ENCODE results near the gene ZNF555.
A peak's percentile ranks its signal among the peaks of the same experiment; 100 is the strongest.

ZNF555 gene

DNA sequence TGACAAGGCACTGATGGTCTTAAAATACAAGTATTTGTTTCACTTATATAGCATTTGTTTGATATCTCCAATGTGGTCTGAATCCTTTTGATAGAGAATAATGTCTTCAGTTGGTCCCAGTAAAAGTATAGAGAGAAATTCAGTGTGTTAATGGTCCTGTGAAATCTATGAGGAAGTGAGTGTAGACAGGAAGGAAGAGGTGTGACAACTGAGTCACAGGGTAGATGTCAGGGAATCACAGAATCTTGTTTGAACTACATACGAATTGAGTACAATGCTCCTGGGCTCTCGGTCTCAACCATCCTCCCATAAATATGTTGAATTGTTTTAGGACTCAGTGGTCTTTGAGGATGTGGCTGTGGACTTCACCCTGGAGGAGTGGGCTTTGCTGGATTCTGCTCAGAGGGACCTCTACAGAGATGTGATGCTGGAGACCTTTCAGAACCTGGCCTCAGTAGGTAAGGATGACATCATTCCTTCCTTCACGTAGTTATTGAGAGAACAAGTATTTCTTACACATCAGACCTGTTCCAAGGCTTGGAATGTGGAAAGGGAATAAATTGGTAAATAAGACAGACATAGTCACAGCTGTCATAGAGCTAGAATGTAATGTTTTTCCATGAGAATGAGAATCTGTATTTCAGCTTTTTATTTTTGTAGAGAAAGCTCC is 9.1 kb downstream of the ZNF555 start:
- Histone ChIP-seq H3K36me3 (ENCODE audit: control insufficient read depth, insufficient read depth, low read length) (peaks cover 3% of the 10 kb centered on the region), H3K79me1 (ENCODE audit: low read length) (no peaks in the 10 kb centered on the region), H2BK5ac (ENCODE audit: low read length) (no peak overlapping the region), H3K4me2 (ENCODE audit: low read length) (no peak overlapping the region), H3K23ac (ENCODE audit: low read length) (no peak overlapping the region), H2BK120ac (ENCODE audit: low read depth, low read length) (no peak overlapping the region), H4K8ac (ENCODE audit: low read depth, low read length) (no peak overlapping the region), H2AK5ac (ENCODE audit: low read length) (no peak overlapping the region), H4K5ac (ENCODE audit: low read length) (no peak overlapping the region), H3K4ac (ENCODE audit: low read depth, low read length) (no peak overlapping the region), H3K79me2 (ENCODE audit: control insufficient read depth, insufficient read depth, low read length) (no peaks in the 10 kb centered on the region), H3K4me1 (ENCODE audit: control insufficient read depth, low read depth, low read length) (no peaks in the 10 kb centered on the region), H3K9ac (ENCODE audit: low read length) (no peak overlapping the region), H3K27ac (ENCODE audit: low read depth, low read length) (no peak overlapping the region), H2BK15ac (replicated peaks; ENCODE audit: low read depth) (no peak overlapping the region), H3K27me3 (ENCODE audit: insufficient read depth, low read length, poor library complexity) (no peaks in the 10 kb centered on the region), H3K4me3 (ENCODE audit: low read length) (no peak overlapping the region), H3K18ac (ENCODE audit: low read length) (no peak overlapping the region), H3K56ac (ENCODE audit: low read length) (no peak overlapping the region)
- DNase-seq = no peak
- no CpG with 5 or more reads among the region's 3 CpGs for WGBS (ENCODE audit: extremely low coverage, insufficient coverage, low lambda C conversion rate)

DNA sequence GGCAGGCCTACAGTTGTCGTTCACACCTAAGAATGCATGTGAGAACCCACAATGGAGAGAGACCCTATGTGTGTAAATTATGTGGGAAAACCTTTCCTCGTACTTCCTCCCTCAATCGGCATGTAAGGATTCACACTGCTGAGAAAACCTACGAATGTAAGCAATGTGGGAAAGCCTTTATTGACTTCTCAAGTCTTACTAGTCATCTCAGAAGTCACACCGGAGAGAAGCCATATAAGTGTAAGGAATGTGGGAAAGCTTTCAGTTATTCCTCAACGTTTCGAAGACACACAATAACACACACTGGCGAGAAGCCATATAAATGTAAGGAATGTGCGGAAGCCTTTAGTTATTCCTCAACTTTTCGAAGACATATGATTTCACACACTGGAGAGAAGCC is 11.3 kb downstream of the ZNF555 start:
- no peak overlapping the region for H2AK5ac ChIP-seq (ENCODE audit: low read length)
- H3K36me3 ChIP-seq (ENCODE audit: control insufficient read depth, insufficient read depth, low read length) = peaks cover 3% of the 10 kb centered on the region
- no peak overlapping the region for H2BK120ac ChIP-seq (ENCODE audit: low read depth, low read length)
- no peak overlapping the region for H4K8ac ChIP-seq (ENCODE audit: low read depth, low read length)
- H3K4me2 ChIP-seq (ENCODE audit: low read length) = no peak overlapping the region
- H3K23ac ChIP-seq (ENCODE audit: low read length) = no peak overlapping the region
- peak; percentile 35 for DNase-seq
- no peak overlapping the region for H3K4ac ChIP-seq (ENCODE audit: low read depth, low read length)
- no peak overlapping the region for H4K5ac ChIP-seq (ENCODE audit: low read length)
- no CpG with 5 or more reads among the region's 10 CpGs for WGBS (ENCODE audit: extremely low coverage, insufficient coverage, low lambda C conversion rate)
- no peak overlapping the region for H2BK15ac ChIP-seq (replicated peaks; ENCODE audit: low read depth)
- H3K9ac ChIP-seq (ENCODE audit: low read length) = no peak overlapping the region
- peak overlapping the region; percentile 21 for H3K4me3 ChIP-seq (ENCODE audit: low read length)
- H3K79me2 ChIP-seq (ENCODE audit: control insufficient read depth, insufficient read depth, low read length) = no peaks in the 10 kb centered on the region
- no peaks in the 10 kb centered on the region for H3K79me1 ChIP-seq (ENCODE audit: low read length)
- no peak overlapping the region for H2BK5ac ChIP-seq (ENCODE audit: low read length)
- H3K27me3 ChIP-seq (ENCODE audit: insufficient read depth, low read length, poor library complexity) = no peaks in the 10 kb centered on the region
- H3K18ac ChIP-seq (ENCODE audit: low read length) = no peak overlapping the region
- no peak overlapping the region for H3K56ac ChIP-seq (ENCODE audit: low read length)
- H3K27ac ChIP-seq (ENCODE audit: low read depth, low read length) = no peak overlapping the region
- H3K4me1 ChIP-seq (ENCODE audit: control insufficient read depth, low read depth, low read length) = no peaks in the 10 kb centered on the region

DNA sequence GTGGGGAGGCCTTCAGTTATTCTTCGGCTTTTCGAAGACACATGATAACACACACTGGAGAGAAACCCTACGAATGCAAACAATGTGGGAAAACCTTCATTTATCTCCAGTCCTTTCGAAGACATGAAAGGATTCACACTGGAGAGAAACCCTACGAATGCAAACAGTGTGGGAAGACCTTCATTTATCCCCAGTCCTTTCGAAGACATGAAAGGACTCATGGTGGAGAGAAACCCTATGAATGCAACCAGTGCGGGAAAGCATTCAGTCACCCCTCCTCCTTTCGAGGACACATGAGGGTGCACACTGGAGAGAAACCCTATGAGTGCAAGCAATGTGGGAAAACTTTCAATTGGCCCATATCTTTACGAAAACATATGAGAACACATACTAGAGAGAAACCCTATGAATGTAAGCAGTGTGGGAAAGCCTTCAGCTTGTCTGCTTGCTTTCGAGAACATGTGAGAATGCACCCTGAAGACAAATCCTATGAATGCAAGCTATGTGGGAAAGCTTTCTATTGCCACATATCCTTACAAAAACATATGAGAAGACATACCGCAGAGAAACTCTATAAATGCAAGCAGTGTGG is 11.8 kb downstream of the ZNF555 start:
- H3K27me3 ChIP-seq (ENCODE audit: insufficient read depth, low read length, poor library complexity) = no peaks in the 10 kb centered on the region
- H2AK5ac ChIP-seq (ENCODE audit: low read length) = no peak overlapping the region
- no peak overlapping the region for H3K9ac ChIP-seq (ENCODE audit: low read length)
- peaks cover 3% of the 10 kb centered on the region for H3K36me3 ChIP-seq (ENCODE audit: control insufficient read depth, insufficient read depth, low read length)
- WGBS (ENCODE audit: extremely low coverage, insufficient coverage, low lambda C conversion rate) = no CpG with 5 or more reads among the region's 11 CpGs
- no peaks in the 10 kb centered on the region for H3K79me2 ChIP-seq (ENCODE audit: control insufficient read depth, insufficient read depth, low read length)
- H4K8ac ChIP-seq (ENCODE audit: low read depth, low read length) = no peak overlapping the region
- H2BK15ac ChIP-seq (replicated peaks; ENCODE audit: low read depth) = no peak overlapping the region
- H3K4me3 ChIP-seq (ENCODE audit: low read length) = peak overlapping the region; percentile 26
- H3K56ac ChIP-seq (ENCODE audit: low read length) = no peak overlapping the region
- H3K4me2 ChIP-seq (ENCODE audit: low read length) = no peak overlapping the region
- H3K27ac ChIP-seq (ENCODE audit: low read depth, low read length) = no peak overlapping the region
- H4K5ac ChIP-seq (ENCODE audit: low read length) = no peak overlapping the region
- no peaks in the 10 kb centered on the region for H3K79me1 ChIP-seq (ENCODE audit: low read length)
- H2BK5ac ChIP-seq (ENCODE audit: low read length) = no peak overlapping the region
- H2BK120ac ChIP-seq (ENCODE audit: low read depth, low read length) = no peak overlapping the region
- H3K18ac ChIP-seq (ENCODE audit: low read length) = no peak overlapping the region
- DNase-seq = peak; percentile 18
- H3K4me1 ChIP-seq (ENCODE audit: control insufficient read depth, low read depth, low read length) = no peaks in the 10 kb centered on the region
- H3K23ac ChIP-seq (ENCODE audit: low read length) = no peak overlapping the region
- H3K4ac ChIP-seq (ENCODE audit: low read depth, low read length) = no peak overlapping the region

DNA sequence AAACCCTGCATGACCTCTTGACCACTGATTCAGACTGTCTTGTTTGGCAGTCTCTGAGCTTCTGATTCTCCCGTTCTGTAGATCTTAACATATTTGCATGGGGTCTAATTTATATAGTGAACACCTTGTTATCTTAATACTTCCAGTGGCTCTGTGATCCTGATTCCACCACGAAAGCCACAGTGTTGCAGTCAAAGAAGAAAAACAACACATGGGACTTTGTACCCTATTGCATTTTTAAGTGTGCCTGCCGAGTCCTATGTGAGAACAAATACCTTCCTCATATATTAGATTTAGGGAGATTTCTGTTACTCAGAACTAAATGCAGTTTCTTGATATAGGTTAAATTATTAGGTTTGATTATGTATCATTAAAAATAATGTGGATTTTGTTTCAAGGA is 13.6 kb downstream of the ZNF555 start:
- H3K36me3 ChIP-seq (ENCODE audit: control insufficient read depth, insufficient read depth, low read length) = peaks cover 3% of the 10 kb centered on the region
- no peak overlapping the region for H3K4me3 ChIP-seq (ENCODE audit: low read length)

DNA sequence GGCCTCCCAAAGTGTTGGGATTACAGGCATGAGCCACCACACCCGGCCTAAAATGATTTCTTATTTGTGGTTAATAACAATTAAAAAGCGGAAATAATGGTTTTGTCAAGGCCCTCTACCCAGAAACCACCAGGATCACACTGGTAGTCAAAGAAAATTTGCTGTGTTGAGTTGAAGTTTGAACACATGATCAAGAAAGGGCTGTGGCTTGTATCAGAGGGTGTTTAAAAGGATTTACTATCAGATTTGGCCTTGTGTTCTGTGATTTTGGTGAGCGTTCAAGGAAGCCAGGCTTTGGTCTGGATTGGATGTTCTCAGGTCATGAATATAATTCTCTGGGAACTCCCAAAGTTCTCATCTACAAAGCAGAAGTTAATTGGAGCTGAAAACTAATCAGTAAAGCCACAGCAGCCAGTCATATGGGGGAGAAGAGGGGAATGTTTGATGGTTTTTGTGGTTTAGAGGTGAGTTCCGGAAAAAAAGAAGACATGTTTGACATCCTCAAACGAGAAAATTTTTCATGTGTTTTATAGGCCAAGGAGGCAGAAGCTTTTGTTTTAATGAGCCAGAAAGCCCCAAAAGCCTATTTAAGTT is 15.3 kb downstream of the ZNF555 start:
- no peak overlapping the region for H3K4me2 ChIP-seq (ENCODE audit: low read length)
- H2BK120ac ChIP-seq (ENCODE audit: low read depth, low read length) = no peak overlapping the region
- H3K27me3 ChIP-seq (ENCODE audit: insufficient read depth, low read length, poor library complexity) = no peaks in the 10 kb centered on the region
- H3K79me1 ChIP-seq (ENCODE audit: low read length) = no peaks in the 10 kb centered on the region
- H3K56ac ChIP-seq (ENCODE audit: low read length) = no peak overlapping the region
- no peak overlapping the region for H3K9ac ChIP-seq (ENCODE audit: low read length)
- H3K36me3 ChIP-seq (ENCODE audit: control insufficient read depth, insufficient read depth, low read length) = peaks cover 3% of the 10 kb centered on the region
- no peak overlapping the region for H2BK5ac ChIP-seq (ENCODE audit: low read length)
- H4K8ac ChIP-seq (ENCODE audit: low read depth, low read length) = no peak overlapping the region
- DNase-seq = no peak
- H3K18ac ChIP-seq (ENCODE audit: low read length) = no peak overlapping the region
- no peak overlapping the region for H3K4me3 ChIP-seq (ENCODE audit: low read length)
- no peak overlapping the region for H3K27ac ChIP-seq (ENCODE audit: low read depth, low read length)
- H2BK15ac ChIP-seq (replicated peaks; ENCODE audit: low read depth) = no peak overlapping the region
- no peak overlapping the region for H3K23ac ChIP-seq (ENCODE audit: low read length)
- no peaks in the 10 kb centered on the region for H3K79me2 ChIP-seq (ENCODE audit: control insufficient read depth, insufficient read depth, low read length)
- no peak overlapping the region for H2AK5ac ChIP-seq (ENCODE audit: low read length)
- H4K5ac ChIP-seq (ENCODE audit: low read length) = no peak overlapping the region
- WGBS (ENCODE audit: extremely low coverage, insufficient coverage, low lambda C conversion rate) = no CpG with 5 or more reads among the region's 5 CpGs
- H3K4me1 ChIP-seq (ENCODE audit: control insufficient read depth, low read depth, low read length) = no peaks in the 10 kb centered on the region
- H3K4ac ChIP-seq (ENCODE audit: low read depth, low read length) = no peak overlapping the region

More for the DNA sequence above, 13.6 kb downstream of the ZNF555 start:
- Histone ChIP-seq H3K4ac (ENCODE audit: low read depth, low read length) (no peak overlapping the region), H3K23ac (ENCODE audit: low read length) (no peak overlapping the region), H2BK120ac (ENCODE audit: low read depth, low read length) (no peak overlapping the region), H3K79me2 (ENCODE audit: control insufficient read depth, insufficient read depth, low read length) (no peaks in the 10 kb centered on the region), H4K8ac (ENCODE audit: low read depth, low read length) (no peak overlapping the region), H3K56ac (ENCODE audit: low read length) (no peak overlapping the region), H2BK15ac (replicated peaks; ENCODE audit: low read depth) (no peak overlapping the region), H2BK5ac (ENCODE audit: low read length) (no peak overlapping the region), H4K5ac (ENCODE audit: low read length) (no peak overlapping the region), H3K4me1 (ENCODE audit: control insufficient read depth, low read depth, low read length) (no peaks in the 10 kb centered on the region), H3K79me1 (ENCODE audit: low read length) (no peaks in the 10 kb centered on the region), H2AK5ac (ENCODE audit: low read length) (no peak overlapping the region), H3K18ac (ENCODE audit: low read length) (no peak overlapping the region), H3K4me2 (ENCODE audit: low read length) (no peak overlapping the region), H3K27me3 (ENCODE audit: insufficient read depth, low read length, poor library complexity) (no peaks in the 10 kb centered on the region), H3K9ac (ENCODE audit: low read length) (no peak overlapping the region), H3K27ac (ENCODE audit: low read depth, low read length) (no peak overlapping the region)
- no peak for DNase-seq
- no CpG with 5 or more reads among the region's 3 CpGs for WGBS (ENCODE audit: extremely low coverage, insufficient coverage, low lambda C conversion rate)
